Stimulated activated naive CD8-positive, alpha-beta T cell treated with anti-CD3 and anti-CD28 coated beads, Interleukin-15, amount 100 ng/mL, for 72 hours (primary cell): ENCODE data around the gene PCK1.
A peak's percentile ranks its signal among the peaks of the same experiment; 100 is the strongest.

Source experiments
- ATAC-seq: fragments of 150-1000 bp; cut with Tn5 transposase; 2 replicates; pipeline ENCODE4 v1.10.0; 2021; ENCODE audit warnings: mild to moderate bottlenecking, moderate library complexity
- DNase-seq, 2 donors: peaks; one replicate each; pipeline ENCODE4 v3.0.0; 2021 to 2022
- H3K27ac Mint-ChIP-seq, 2 donors: one replicate each; pipeline ENCODE4 v1.8.0; 2022; ENCODE audit warnings: mild to moderate bottlenecking in 2 of 2, mixed read lengths in 2 of 2, moderate library complexity in 2 of 2
- H3K27me3 Mint-ChIP-seq: one replicate; pipeline ENCODE4 v1.8.0; 2022; ENCODE audit warnings: mixed read lengths
- H3K4me1 Mint-ChIP-seq: one replicate; pipeline ENCODE4 v1.8.0; 2022; ENCODE audit warnings: mild to moderate bottlenecking, mixed read lengths
- H3K4me3 Mint-ChIP-seq, 2 donors: one replicate each; pipeline ENCODE4 v1.8.0; 2022; ENCODE audit warnings: mild to moderate bottlenecking in 2 of 2, mixed read lengths in 2 of 2, moderate library complexity in 1 of 2
- H3K9me3 Mint-ChIP-seq, 2 donors: one replicate each; pipeline ENCODE4 v1.8.0; 2022; ENCODE audit warnings: mixed read lengths in 2 of 2

PCK1 gene

GRCh38 chr20:57594092-57594951 is 33.4 kb downstream of the PCK1 start:
- H3K4me3 Mint-ChIP-seq, result no peak overlapping the region
- no peaks in the 10 kb centered on the region for H3K9me3 Mint-ChIP-seq
- peaks cover 9% of the 10 kb centered on the region for H3K27me3 Mint-ChIP-seq
- H3K27ac Mint-ChIP-seq, result no peak overlapping the region
- DNase-seq (peak; percentile 48 to 51), ATAC-seq (no peak)
- H3K4me1 Mint-ChIP-seq, result peaks cover 11% of the 10 kb centered on the region

GRCh38 chr20:57595041-57596030 is 34.4 kb downstream of the PCK1 start:
- Mint-ChIP-seq H3K9me3 (no peaks in the 10 kb centered on the region), H3K4me3 (no peak overlapping the region), H3K27me3 (peaks cover 9% of the 10 kb centered on the region), H3K27ac (no peak overlapping the region), H3K4me1 (peaks cover 11% of the 10 kb centered on the region)
- DNase-seq (no peak), ATAC-seq (no peak)

- ATAC-seq, result no peak
- no peak overlapping the region for H3K27ac Mint-ChIP-seq
- H3K4me1 Mint-ChIP-seq, result peaks cover 19% of the 10 kb centered on the region
- DNase-seq, result no peak
- H3K9me3 Mint-ChIP-seq, result no peaks in the 10 kb centered on the region
- H3K4me3 Mint-ChIP-seq, result no peak overlapping the region
- H3K27me3 Mint-ChIP-seq, result peaks cover 9% of the 10 kb centered on the region
Observed at GRCh38 chr20:57596358-57596757, 35.4 kb downstream of the PCK1 start.

- H3K9me3 Mint-ChIP-seq, result no peaks in the 10 kb centered on the region
- H3K4me1 Mint-ChIP-seq, result peaks cover 19% of the 10 kb centered on the region
- ATAC-seq (peak; percentile 77), DNase-seq (peak; percentile 71 to 76)
- peaks cover 9% of the 10 kb centered on the region for H3K27me3 Mint-ChIP-seq
- no peak overlapping the region for H3K4me3 Mint-ChIP-seq
- H3K27ac Mint-ChIP-seq, result no peak overlapping the region
Observed at GRCh38 chr20:57596998-57597939, 36.4 kb downstream of the PCK1 start.

- Mint-ChIP-seq H3K4me3 (no peak overlapping the region), H3K9me3 (no peaks in the 10 kb centered on the region), H3K27me3 (peaks cover 9% of the 10 kb centered on the region), H3K4me1 (peaks cover 19% of the 10 kb centered on the region), H3K27ac (no peak overlapping the region)
- DNase-seq (no peak), ATAC-seq (no peak)
Observed at GRCh38 chr20:57598060-57598459, 37.1 kb downstream of the PCK1 start.

GRCh38 chr20:57598491-57598890 is 37.6 kb downstream of the PCK1 start:
- Mint-ChIP-seq H3K4me1 (peaks cover 19% of the 10 kb centered on the region), H3K9me3 (no peaks in the 10 kb centered on the region), H3K27me3 (peaks cover 4% of the 10 kb centered on the region), H3K27ac (no peak overlapping the region), H3K4me3 (no peak overlapping the region)
- no peak for DNase-seq
- no peak for ATAC-seq

GRCh38 chr20:57600320-57601210 is 39.7 kb downstream of the PCK1 start:
- Mint-ChIP-seq H3K27ac (peak overlapping the region in 1 of 2 donors; percentile 10), H3K9me3 (no peaks in the 10 kb centered on the region)
- ATAC-seq, result peak; percentile 83

GRCh38 chr20:57601211-57601570 is 40.3 kb downstream of the PCK1 start:
- no peak for DNase-seq
- Mint-ChIP-seq H3K9me3 (no peaks in the 10 kb centered on the region), H3K27ac (peak overlapping the region in 1 of 2 donors; percentile 10), H3K4me3 (no peak overlapping the region), H3K4me1 (peaks cover 26% of the 10 kb centered on the region), H3K27me3 (no peaks in the 10 kb centered on the region)
- peak; percentile 6 for ATAC-seq

More at GRCh38 chr20:57600320-57601210, 39.7 kb downstream of the PCK1 start:
- peak in 1 of 2 donors; percentile 51 for DNase-seq
- no peak overlapping the region for H3K4me3 Mint-ChIP-seq
- H3K27me3 Mint-ChIP-seq, result no peaks in the 10 kb centered on the region
- peaks cover 31% of the 10 kb centered on the region for H3K4me1 Mint-ChIP-seq

GRCh38 chr20:57601737-57602136 is 40.8 kb downstream of the PCK1 start:
- Mint-ChIP-seq H3K9me3 (no peaks in the 10 kb centered on the region), H3K4me1 (peaks cover 21% of the 10 kb centered on the region), H3K27ac (peak overlapping the region in 1 of 2 donors; percentile 65), H3K4me3 (no peak overlapping the region), H3K27me3 (no peaks in the 10 kb centered on the region)
- ATAC-seq, result no peak
- no peak for DNase-seq

GRCh38 chr20:57603120-57603519 is 42.2 kb downstream of the PCK1 start:
- H3K27ac Mint-ChIP-seq, result peak overlapping the region; percentile 50 to 84
- ATAC-seq, result no peak

GRCh38 chr20:57605045-57605444 is 44.1 kb downstream of the PCK1 start:
- Mint-ChIP-seq H3K4me1 (peaks cover 20% of the 10 kb centered on the region), H3K4me3 (no peak overlapping the region), H3K9me3 (no peaks in the 10 kb centered on the region), H3K27me3 (no peaks in the 10 kb centered on the region), H3K27ac (no peak overlapping the region)
- DNase-seq (no peak), ATAC-seq (no peak)

More at GRCh38 chr20:57603120-57603519, 42.2 kb downstream of the PCK1 start:
- H3K4me3 Mint-ChIP-seq, result no peak overlapping the region
- no peak for DNase-seq
- no peaks in the 10 kb centered on the region for H3K27me3 Mint-ChIP-seq
- peaks cover 20% of the 10 kb centered on the region for H3K4me1 Mint-ChIP-seq
- no peaks in the 10 kb centered on the region for H3K9me3 Mint-ChIP-seq

- Mint-ChIP-seq H3K4me3 (no peak overlapping the region), H3K4me1 (peaks cover 19% of the 10 kb centered on the region), H3K27ac (no peak overlapping the region), H3K9me3 (no peaks in the 10 kb centered on the region), H3K27me3 (no peaks in the 10 kb centered on the region)
- ATAC-seq, result no peak
- DNase-seq, result no peak
Observed at GRCh38 chr20:57605878-57606277, 45.0 kb downstream of the PCK1 start.

GRCh38 chr20:57608516-57608915 is 47.6 kb downstream of the PCK1 start:
- no peaks in the 10 kb centered on the region for H3K9me3 Mint-ChIP-seq
- ATAC-seq (no peak), DNase-seq (no peak)
- no peaks in the 10 kb centered on the region for H3K27me3 Mint-ChIP-seq
- H3K27ac Mint-ChIP-seq, result no peak overlapping the region
- H3K4me3 Mint-ChIP-seq, result no peak overlapping the region
- H3K4me1 Mint-ChIP-seq, result peaks cover 17% of the 10 kb centered on the region
